ENCODE data around the gene RIMKLB. TPM values are rescaled to one million over a fixed set of nuclear protein-coding genes. Genes with fewer than 3 reads are reported as not detected.
"Not testable (repeated sequence)": the region's sequence is repeated elsewhere in the genome, so short reads cannot be mapped to it uniquely, and the experiment has no call there.

The RIMKLB gene
- total and polyA plus RNA-seq, 2 of the 4 experiments (the other 2 are of a cell fraction): 12.5 to 18.8 TPM

DNA sequence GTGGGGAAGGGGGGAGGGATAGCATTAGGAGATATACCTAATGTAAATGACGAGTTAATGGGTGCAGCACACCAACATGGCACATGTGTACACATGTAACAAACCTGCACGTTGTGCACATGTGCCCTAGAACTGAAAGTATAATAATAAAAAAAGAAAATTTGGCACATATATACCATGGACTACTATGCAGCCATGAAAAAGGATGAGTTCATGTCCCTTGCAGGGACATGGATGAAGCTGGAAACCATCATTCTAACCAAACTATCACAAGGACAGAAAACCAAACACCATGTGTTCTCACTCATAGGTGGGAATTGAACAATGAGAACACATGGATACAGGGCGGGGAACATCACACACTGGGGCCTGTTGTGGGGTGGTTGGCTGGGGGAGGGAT lies 103.4 kb downstream of the RIMKLB start:
- DNase-seq: not testable (repeated sequence)

DNA sequence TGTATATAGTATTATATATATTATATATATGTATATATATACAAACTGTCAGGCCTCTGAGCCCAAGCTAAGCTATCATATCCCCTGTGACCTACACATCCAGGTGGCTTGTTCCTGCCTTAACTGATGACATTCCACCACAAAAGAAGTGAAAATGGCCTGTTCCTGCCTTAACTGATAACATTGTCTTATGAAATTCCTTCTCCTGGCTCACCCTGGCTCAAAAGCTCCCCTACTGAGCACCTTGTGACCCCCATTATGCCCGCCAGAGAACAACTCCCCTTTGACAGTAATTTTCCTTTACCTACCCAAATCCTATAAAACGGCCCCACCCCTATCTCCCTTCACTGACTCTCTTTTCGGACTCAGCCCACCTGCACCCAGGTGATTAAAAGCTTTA lies 107.0 kb downstream of the RIMKLB start:
- H3K9me3 ChIP-seq (ENCODE audit: control insufficient read depth, insufficient read depth, low read length); CTCF ChIA-PET; H3K27ac ChIP-seq (ENCODE audit: insufficient read depth, low read length); H3K14ac ChIP-seq (replicated peaks; ENCODE audit: low read depth, low read length); H4K8ac ChIP-seq (ENCODE audit: low read depth in 2 of 2, low read length in 2 of 2); in situ Hi-C loops (cut with MboI; ENCODE audit: low sequenced_read_pairs); H4K5ac ChIP-seq (ENCODE audit: low read depth, low read length); ATAC-seq (ENCODE audit: low read depth); POLR2A ChIA-PET (ENCODE audit: unreplicated experiment); H2AFZ ChIP-seq (replicated peaks; ENCODE audit: low read length, poor library complexity); H2BK120ac ChIP-seq (ENCODE audit: low read depth, low read length); H3K9me1 ChIP-seq (ENCODE audit: insufficient read depth, low read length); H3K4me3 ChIP-seq (ENCODE audit: insufficient read depth, low read depth, low read length); H4K20me1 ChIP-seq (ENCODE audit: insufficient read depth, low read length); H3K27me3 ChIP-seq (ENCODE audit: control insufficient read depth, insufficient read depth, low read length); H2BK20ac ChIP-seq (ENCODE audit: low read depth, low read length); H3K56ac ChIP-seq (ENCODE audit: extremely low read depth, insufficient read depth, low read length); H3K9ac ChIP-seq (ENCODE audit: low read depth, low read length); H2BK15ac ChIP-seq (ENCODE audit: low read depth, low read length); H4K91ac ChIP-seq (ENCODE audit: insufficient read depth, low read depth, low read length); dilution Hi-C loops (cut with HindIII; ENCODE audit: low sequenced_read_pairs, unreplicated experiment); H3K23ac ChIP-seq (ENCODE audit: low read depth, low read length); H3K36me3 ChIP-seq (ENCODE audit: control insufficient read depth, insufficient read depth, low read length); H3K4ac ChIP-seq (ENCODE audit: low read depth, low read length); H3K79me1 ChIP-seq (ENCODE audit: low read depth in 1 of 2, low read length in 2 of 2); H3K4me2 ChIP-seq (ENCODE audit: low read depth, low read length); BruUV-seq (replicated peaks); H3K4me1 ChIP-seq (ENCODE audit: control insufficient read depth, insufficient read depth, low read length); intact Hi-C loops (cut with micrococcal nuclease); H3K18ac ChIP-seq (ENCODE audit: low read depth, low read length); H2BK5ac ChIP-seq (ENCODE audit: low read depth, low read length, poor library complexity, severe bottlenecking); H2AK5ac ChIP-seq (ENCODE audit: low read depth, low read length); H2AK9ac ChIP-seq (replicated peaks; ENCODE audit: low read depth, low read length, poor library complexity); DNase-seq: not testable (repeated sequence)
- WGBS, 2 experiments (ENCODE audit: extremely low coverage in 2 of 2, insufficient read length in 1 of 2): no CpG with 5 or more reads among the region's 3 CpGs

More for the DNA sequence above, 103.4 kb downstream of the RIMKLB start:
- H2AK5ac ChIP-seq (ENCODE audit: low read depth, low read length); BruUV-seq (replicated peaks); H2AK9ac ChIP-seq (replicated peaks; ENCODE audit: low read depth, low read length, poor library complexity); H3K4me1 ChIP-seq (ENCODE audit: control insufficient read depth, insufficient read depth, low read length); H3K56ac ChIP-seq (ENCODE audit: extremely low read depth, insufficient read depth, low read length); POLR2A ChIA-PET (ENCODE audit: unreplicated experiment); H2BK120ac ChIP-seq (ENCODE audit: low read depth, low read length); H2BK5ac ChIP-seq (ENCODE audit: low read depth, low read length, poor library complexity, severe bottlenecking); H3K18ac ChIP-seq (ENCODE audit: low read depth, low read length); H3K27me3 ChIP-seq (ENCODE audit: control insufficient read depth, insufficient read depth, low read length); H3K27ac ChIP-seq (ENCODE audit: insufficient read depth, low read length); in situ Hi-C loops (cut with MboI; ENCODE audit: low sequenced_read_pairs); H4K91ac ChIP-seq (ENCODE audit: insufficient read depth, low read depth, low read length); H3K23ac ChIP-seq (ENCODE audit: low read depth, low read length); H3K9ac ChIP-seq (ENCODE audit: low read depth, low read length); intact Hi-C loops (cut with micrococcal nuclease); dilution Hi-C loops (cut with HindIII; ENCODE audit: low sequenced_read_pairs, unreplicated experiment); H4K5ac ChIP-seq (ENCODE audit: low read depth, low read length); H3K4me2 ChIP-seq (ENCODE audit: low read depth, low read length); H3K9me3 ChIP-seq (ENCODE audit: control insufficient read depth, insufficient read depth, low read length); H3K36me3 ChIP-seq (ENCODE audit: control insufficient read depth, insufficient read depth, low read length); ATAC-seq (ENCODE audit: low read depth); H3K79me1 ChIP-seq (ENCODE audit: low read depth in 1 of 2, low read length in 2 of 2); H3K4me3 ChIP-seq (ENCODE audit: insufficient read depth, low read depth, low read length); H3K4ac ChIP-seq (ENCODE audit: low read depth, low read length); H4K20me1 ChIP-seq (ENCODE audit: insufficient read depth, low read length); CTCF ChIA-PET; H3K9me1 ChIP-seq (ENCODE audit: insufficient read depth, low read length); H2AFZ ChIP-seq (replicated peaks; ENCODE audit: low read length, poor library complexity); H3K14ac ChIP-seq (replicated peaks; ENCODE audit: low read depth, low read length); H4K8ac ChIP-seq (ENCODE audit: low read depth in 2 of 2, low read length in 2 of 2); H2BK20ac ChIP-seq (ENCODE audit: low read depth, low read length); H2BK15ac ChIP-seq (ENCODE audit: low read depth, low read length): not testable (repeated sequence)
- no CpG with 5 or more reads among the region's 3 CpGs for WGBS, 2 experiments (ENCODE audit: extremely low coverage in 2 of 2, insufficient read length in 1 of 2)
